ENCODE measurements around the gene PSD2.
A peak's percentile ranks its signal among the peaks of the same experiment; 100 is the strongest.

PSD2 gene

DNA sequence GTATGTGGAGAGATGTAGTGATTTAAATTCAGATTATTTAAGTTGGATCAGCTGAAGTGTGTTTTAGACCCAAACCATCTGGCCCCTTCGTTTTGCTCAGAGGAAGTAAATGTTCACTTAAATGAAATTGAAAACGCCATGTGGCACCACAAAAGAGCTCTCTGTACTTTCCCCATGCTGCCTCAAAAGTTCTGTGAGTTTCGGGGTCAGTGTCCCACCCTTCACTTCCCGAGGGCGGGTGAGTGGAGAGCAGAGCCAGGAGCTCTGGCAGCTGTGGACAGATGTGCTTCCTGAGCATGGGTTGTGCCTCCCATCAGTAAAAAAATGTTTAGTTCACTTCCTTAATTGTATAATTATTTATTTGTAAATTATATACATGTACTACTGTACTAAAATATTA lies 48.4 kb downstream of the PSD2 start:
- Mint-ChIP-seq H3K9me3 (no peaks in the 10 kb centered on the region), H3K27ac (no peak overlapping the region), H3K36me3 (ENCODE audit: low read depth) (no peaks in the 10 kb centered on the region), H3K4me3 (no peak overlapping the region), H3K4me1 (ENCODE audit: low read depth) (peaks cover 11% of the 10 kb centered on the region), H3K27me3 (peaks cover 26% of the 10 kb centered on the region)

- Mint-ChIP-seq H3K4me3 (no peak overlapping the region), H3K4me1 (ENCODE audit: low read depth) (peaks cover 13% of the 10 kb centered on the region), H3K27ac (no peak overlapping the region), H3K27me3 (peaks cover 27% of the 10 kb centered on the region), H3K9me3 (no peaks in the 10 kb centered on the region), H3K36me3 (ENCODE audit: low read depth) (no peaks in the 10 kb centered on the region)
Measured at GRCh38 chr5:139844472-139845145, 49.0 kb downstream of the PSD2 start.

- H3K27me3 Mint-ChIP-seq: peaks cover 27% of the 10 kb centered on the region
- no peaks in the 10 kb centered on the region for H3K36me3 Mint-ChIP-seq (ENCODE audit: low read depth)
- no peak overlapping the region for H3K27ac Mint-ChIP-seq
- no peaks in the 10 kb centered on the region for H3K9me3 Mint-ChIP-seq
- no peak overlapping the region for H3K4me3 Mint-ChIP-seq
- peaks cover 13% of the 10 kb centered on the region for H3K4me1 Mint-ChIP-seq (ENCODE audit: low read depth)
Measured at GRCh38 chr5:139845846-139846681, 50.5 kb downstream of the PSD2 start.

DNA sequence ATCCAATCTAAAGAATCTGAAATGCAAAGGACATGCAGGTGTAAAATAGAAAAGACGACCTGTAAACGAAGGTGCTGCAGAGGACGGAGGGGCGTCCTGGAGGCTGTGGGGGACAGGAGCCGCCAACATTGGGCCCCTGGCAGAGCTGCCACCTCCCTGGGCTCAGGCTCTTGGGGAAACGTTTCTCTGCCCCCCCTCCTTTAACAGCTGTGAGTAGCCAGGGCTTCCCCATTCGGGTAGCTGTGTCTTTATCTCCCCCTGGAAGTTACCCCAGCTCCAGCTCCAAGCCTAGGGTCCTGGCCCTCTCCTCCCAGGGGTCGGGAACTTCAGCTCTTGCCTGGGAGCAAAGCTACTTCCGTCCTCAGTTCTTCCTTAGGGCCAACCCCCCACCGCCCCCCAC lies 51.5 kb downstream of the PSD2 start:
- Mint-ChIP-seq H3K9me3 (no peaks in the 10 kb centered on the region), H3K27me3 (peaks cover 27% of the 10 kb centered on the region), H3K4me1 (ENCODE audit: low read depth) (peaks cover 13% of the 10 kb centered on the region), H3K4me3 (peak overlapping the region; percentile 60), H3K27ac (no peak overlapping the region), H3K36me3 (ENCODE audit: low read depth) (no peaks in the 10 kb centered on the region)

GRCh38 chr5:139847790-139848507 lies 52.3 kb downstream of the PSD2 start:
- Mint-ChIP-seq H3K9me3 (no peaks in the 10 kb centered on the region), H3K4me3 (peak overlapping the region; percentile 73), H3K36me3 (ENCODE audit: low read depth) (no peaks in the 10 kb centered on the region), H3K27me3 (peaks cover 23% of the 10 kb centered on the region), H3K27ac (no peak overlapping the region), H3K4me1 (ENCODE audit: low read depth) (peaks cover 13% of the 10 kb centered on the region)

- Mint-ChIP-seq H3K36me3 (ENCODE audit: low read depth) (no peaks in the 10 kb centered on the region), H3K4me1 (ENCODE audit: low read depth) (peaks cover 13% of the 10 kb centered on the region), H3K27ac (no peak overlapping the region), H3K9me3 (no peaks in the 10 kb centered on the region), H3K4me3 (peak overlapping the region; percentile 73), H3K27me3 (peaks cover 23% of the 10 kb centered on the region)
Measured at GRCh38 chr5:139848508-139849100, 53.0 kb downstream of the PSD2 start.

DNA sequence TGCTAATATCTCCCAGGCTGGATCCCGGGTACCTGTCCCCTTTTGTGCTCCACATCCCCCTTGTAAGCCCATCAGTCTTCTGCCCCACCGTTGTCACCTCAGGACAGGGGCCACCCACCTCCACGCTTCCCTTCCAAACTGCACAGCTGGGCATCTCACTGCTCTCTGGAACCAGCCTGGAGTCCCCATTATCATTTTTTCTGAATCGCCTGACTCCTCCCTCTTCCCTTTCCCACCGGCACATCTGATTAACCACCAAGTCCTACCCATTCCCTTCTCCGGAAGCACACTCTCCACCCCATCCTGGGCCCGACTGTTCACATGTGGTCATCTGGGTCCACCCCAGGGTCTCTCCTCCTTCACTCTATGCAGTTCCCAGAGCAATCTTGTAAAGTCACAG lies 53.9 kb downstream of the PSD2 start:
- H3K9me3 Mint-ChIP-seq: no peaks in the 10 kb centered on the region
- H3K36me3 Mint-ChIP-seq (ENCODE audit: low read depth): no peaks in the 10 kb centered on the region
- H3K4me3 Mint-ChIP-seq: peak overlapping the region; percentile 73
- peaks cover 12% of the 10 kb centered on the region for H3K4me1 Mint-ChIP-seq (ENCODE audit: low read depth)
- no peak overlapping the region for H3K27ac Mint-ChIP-seq
- peaks cover 22% of the 10 kb centered on the region for H3K27me3 Mint-ChIP-seq

DNA sequence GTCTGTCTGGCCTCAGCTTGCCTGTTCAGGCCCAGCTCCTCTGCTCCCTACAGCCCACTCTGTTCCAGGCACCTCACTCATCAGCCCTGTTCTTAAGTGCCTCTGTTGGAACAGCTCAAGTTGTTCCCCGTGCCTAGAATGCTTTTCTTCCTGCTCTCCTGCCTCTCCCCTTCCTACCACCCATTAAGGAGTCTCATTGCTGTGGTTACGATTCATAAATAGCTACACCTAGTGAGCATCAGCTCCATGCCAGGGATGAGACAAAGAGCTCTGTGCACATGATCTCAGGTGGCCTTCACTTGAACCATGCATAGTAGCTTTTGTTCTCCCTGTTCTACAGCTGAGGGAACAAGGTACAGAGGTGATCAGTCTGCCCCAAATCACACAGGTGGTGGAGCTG lies 54.3 kb downstream of the PSD2 start:
- H3K4me3 Mint-ChIP-seq: peak overlapping the region; percentile 73
- no peaks in the 10 kb centered on the region for H3K36me3 Mint-ChIP-seq (ENCODE audit: low read depth)
- H3K27me3 Mint-ChIP-seq: peaks cover 20% of the 10 kb centered on the region
- H3K9me3 Mint-ChIP-seq: no peaks in the 10 kb centered on the region
- H3K4me1 Mint-ChIP-seq (ENCODE audit: low read depth): peaks cover 10% of the 10 kb centered on the region
- no peak overlapping the region for H3K27ac Mint-ChIP-seq

DNA sequence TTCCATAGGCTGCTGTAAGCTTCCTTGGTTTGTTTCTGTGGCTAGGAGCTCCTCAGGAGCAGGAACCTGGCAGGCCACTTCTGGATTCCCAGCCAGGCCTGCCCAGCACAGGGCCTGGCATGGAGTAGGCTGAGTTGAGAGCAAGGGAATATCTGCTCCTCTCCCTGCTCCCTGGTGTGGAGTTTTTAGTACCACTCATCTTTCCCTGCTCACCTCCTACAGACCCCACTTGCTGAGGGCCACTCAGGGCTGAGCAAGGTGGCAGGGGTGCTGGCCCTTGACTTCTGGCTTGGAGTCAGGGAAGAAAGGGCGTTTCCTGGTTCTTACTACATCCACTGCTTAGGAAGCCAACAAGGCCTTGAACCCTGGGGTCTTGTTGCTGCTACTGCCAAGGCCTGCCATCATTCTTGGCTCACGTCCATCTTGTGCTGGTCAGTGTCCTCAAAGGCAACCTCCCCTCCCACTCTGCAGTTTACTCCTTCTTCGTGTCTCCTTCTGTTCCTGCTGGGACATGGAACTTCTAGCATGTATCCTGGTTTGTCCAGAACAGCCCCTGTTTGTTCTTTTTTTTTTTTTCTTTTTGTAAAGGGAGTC lies 54.9 kb downstream of the PSD2 start:
- Mint-ChIP-seq H3K27ac (no peak overlapping the region), H3K36me3 (ENCODE audit: low read depth) (no peaks in the 10 kb centered on the region), H3K4me3 (no peak overlapping the region), H3K4me1 (ENCODE audit: low read depth) (peaks cover 10% of the 10 kb centered on the region), H3K27me3 (peaks cover 14% of the 10 kb centered on the region), H3K9me3 (no peaks in the 10 kb centered on the region)

- Mint-ChIP-seq H3K4me3 (no peak overlapping the region), H3K27ac (no peak overlapping the region), H3K27me3 (peaks cover 4% of the 10 kb centered on the region), H3K4me1 (ENCODE audit: low read depth) (peaks cover 10% of the 10 kb centered on the region), H3K36me3 (ENCODE audit: low read depth) (no peaks in the 10 kb centered on the region), H3K9me3 (no peaks in the 10 kb centered on the region)
Measured at GRCh38 chr5:139851558-139851957, 56.0 kb downstream of the PSD2 start.

GRCh38 chr5:139852696-139853095 lies 57.1 kb downstream of the PSD2 start:
- Mint-ChIP-seq H3K4me3 (no peak overlapping the region), H3K27ac (no peak overlapping the region), H3K27me3 (peaks cover 4% of the 10 kb centered on the region), H3K4me1 (ENCODE audit: low read depth) (peaks cover 5% of the 10 kb centered on the region), H3K9me3 (no peaks in the 10 kb centered on the region), H3K36me3 (ENCODE audit: low read depth) (no peaks in the 10 kb centered on the region)

DNA sequence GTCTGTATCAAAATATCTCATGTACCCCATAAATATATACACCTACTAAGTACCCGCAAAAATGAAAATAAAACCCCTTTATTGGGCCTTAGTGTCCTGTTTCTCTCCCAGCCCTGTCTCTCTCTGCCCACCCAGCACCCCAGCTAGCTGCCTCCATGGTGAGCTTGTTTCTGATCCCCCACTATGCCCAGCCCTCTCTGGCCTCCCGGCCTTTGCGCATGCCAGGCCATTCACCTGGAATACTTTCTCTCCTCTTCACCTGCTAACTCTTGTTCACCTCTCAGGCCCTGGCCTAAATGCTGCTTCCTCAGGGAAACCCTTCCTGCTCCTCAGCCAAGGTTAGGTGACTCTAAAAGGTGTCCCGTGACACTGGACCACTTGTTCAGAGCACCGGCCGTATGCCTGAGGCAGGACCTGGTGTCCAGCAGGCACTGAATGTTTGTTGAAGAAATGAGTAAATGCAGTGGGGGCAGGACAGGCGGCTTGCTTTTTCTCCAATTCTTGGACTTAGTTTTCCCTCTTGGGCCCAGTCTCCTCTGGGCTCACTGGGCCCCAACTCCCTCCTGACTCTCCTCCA lies 58.5 kb downstream of the PSD2 start:
- Mint-ChIP-seq H3K27ac (no peak overlapping the region), H3K9me3 (no peaks in the 10 kb centered on the region), H3K27me3 (peaks cover under 1% of the 10 kb centered on the region), H3K4me3 (no peak overlapping the region), H3K36me3 (ENCODE audit: low read depth) (no peaks in the 10 kb centered on the region), H3K4me1 (ENCODE audit: low read depth) (peaks cover under 1% of the 10 kb centered on the region)

DNA sequence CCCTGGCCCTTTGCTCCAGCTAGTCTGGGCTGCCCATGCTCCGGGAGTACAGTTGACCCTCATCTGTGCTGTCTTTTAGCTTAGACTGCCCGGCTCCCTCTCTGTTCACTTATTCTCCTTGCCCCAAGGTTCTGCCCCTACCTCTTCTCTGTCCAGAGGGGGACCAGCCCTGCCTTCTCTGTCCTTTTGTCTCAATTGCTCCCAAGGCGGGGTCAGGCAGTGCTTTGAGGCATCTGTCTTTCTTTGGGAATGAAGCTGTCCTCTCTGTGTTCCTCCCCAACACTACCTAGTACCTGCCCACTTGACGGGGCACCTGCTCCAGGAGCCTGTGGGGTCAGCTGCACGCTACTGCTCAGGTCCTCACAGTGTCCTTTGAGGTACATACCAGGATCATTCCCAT lies 59.3 kb downstream of the PSD2 start:
- Mint-ChIP-seq H3K4me1 (ENCODE audit: low read depth) (no peaks in the 10 kb centered on the region), H3K4me3 (no peak overlapping the region), H3K27me3 (no peaks in the 10 kb centered on the region), H3K9me3 (no peaks in the 10 kb centered on the region), H3K36me3 (ENCODE audit: low read depth) (no peaks in the 10 kb centered on the region), H3K27ac (no peak overlapping the region)

- no peaks in the 10 kb centered on the region for H3K27me3 Mint-ChIP-seq
- no peak overlapping the region for H3K27ac Mint-ChIP-seq
- no peak overlapping the region for H3K4me3 Mint-ChIP-seq
- H3K9me3 Mint-ChIP-seq: no peaks in the 10 kb centered on the region
- no peaks in the 10 kb centered on the region for H3K4me1 Mint-ChIP-seq (ENCODE audit: low read depth)
- no peaks in the 10 kb centered on the region for H3K36me3 Mint-ChIP-seq (ENCODE audit: low read depth)
Measured at GRCh38 chr5:139855451-139855850, 59.8 kb downstream of the PSD2 start.

All from stimulated activated naive CD8-positive, alpha-beta T cell treated with anti-CD3 and anti-CD28 coated beads, Interleukin-15, Interleukin-2, amounts not matched to agents 100 ng/mL and 50 ng/mL, for 24 hours (primary cell).